Activated T-helper 2 cell treated with anti-CD3 and anti-CD28 coated beads, Interferon-gamma antibody, Interleukin-2, Interleukin-4, amounts not matched to agents 10 μg/mL and 5 μg/mL and 100 μg/mL, durations not matched to agents 14 hours and 24 hours and 36 hours (primary cell): ENCODE data around the gene STARD10. TPM values are rescaled to one million over a fixed set of nuclear protein-coding genes. Genes with fewer than 3 reads are reported as not detected.

Source experiments
- DNase-seq: peaks from one replicate; pipeline ENCODE4 v3.0.0; 2021; ENCODE audit warnings: low spot score
- H3K27ac Mint-ChIP-seq: one replicate; pipeline ENCODE4 v1.8.0; 2021; ENCODE audit warnings: mixed read lengths
- H3K27me3 Mint-ChIP-seq: one replicate; pipeline ENCODE4 v1.8.0; 2021; ENCODE audit warnings: low read depth, mixed read lengths
- H3K36me3 Mint-ChIP-seq: one replicate; pipeline ENCODE4 v1.8.0; 2021; ENCODE audit warnings: low read depth, mixed read lengths
- H3K4me1 Mint-ChIP-seq: one replicate; pipeline ENCODE4 v1.8.0; 2021; ENCODE audit warnings: low read depth, mixed read lengths
- H3K4me3 Mint-ChIP-seq: one replicate; pipeline ENCODE4 v1.8.0; 2021; ENCODE audit warnings: low read depth, mild to moderate bottlenecking, moderate library complexity, mixed read lengths
- H3K9me3 Mint-ChIP-seq: one replicate; pipeline ENCODE4 v1.8.0; 2021; ENCODE audit warnings: mixed read lengths
- intact Hi-C: fragments of 100-400 bp; cut with micrococcal nuclease; formaldehyde crosslinking; loops from one replicate; pipeline ENCODE4 v1.15.1; 2023
- total RNA-seq: library from RNA; stranded (reverse); gene quantifications from 2 replicates; pipeline ENCODE4 v1.2.3, GENCODE V29; 2022

STARD10 gene
- total RNA-seq, 1 donor from 2014 or later = 10.7 TPM

GRCh38 chr11:72722050-72722748 lies 71.6 kb downstream of the STARD10 start:
- H3K9me3 Mint-ChIP-seq = no peaks in the 10 kb centered on the region
- intact Hi-C loops = loop anchor here (1.0 to 10.0 kb wide), 3 partner anchors 14 to 423 kb away; partner anchors contain the start of gene FCHSD2
- H3K27me3 Mint-ChIP-seq = no peaks in the 10 kb centered on the region
- H3K27ac Mint-ChIP-seq = peak overlapping the region; percentile 86
- peak overlapping the region; percentile 90 for H3K4me3 Mint-ChIP-seq
- H3K4me1 Mint-ChIP-seq = peaks cover 32% of the 10 kb centered on the region
- H3K36me3 Mint-ChIP-seq = peaks cover 21% of the 10 kb centered on the region
- peak; percentile 81 for DNase-seq

- peak overlapping the region; percentile 86 for H3K27ac Mint-ChIP-seq
- intact Hi-C loops = loop anchor here (1.0 to 10.0 kb wide), 3 partner anchors 15 to 423 kb away; partner anchors contain the start of gene FCHSD2
- peaks cover 32% of the 10 kb centered on the region for H3K4me1 Mint-ChIP-seq
These were observed 72.2 kb downstream of the STARD10 start for GRCh38 chr11:72721689-72722049.

DNA sequence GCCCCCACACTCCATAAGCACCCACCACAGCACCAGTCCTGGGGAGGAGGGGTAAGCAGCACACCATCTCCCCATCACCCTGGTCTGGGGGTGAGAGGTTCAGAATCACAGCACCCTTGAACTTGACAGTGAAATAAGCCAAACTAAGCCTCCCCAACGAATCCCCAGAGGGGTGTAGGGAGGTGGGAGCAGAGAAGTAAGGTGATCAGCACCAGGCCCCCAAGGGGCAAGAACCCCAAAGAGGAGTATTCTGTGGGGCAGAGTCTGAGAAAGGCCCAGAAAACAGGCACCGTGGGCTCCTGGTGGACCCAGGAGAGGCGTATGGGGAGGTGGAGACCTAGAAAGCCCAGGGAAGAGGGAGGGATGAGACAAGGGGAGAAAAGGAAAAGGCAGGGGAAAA lies 72.6 kb downstream of the STARD10 start:
- H3K4me3 Mint-ChIP-seq = peak overlapping the region; percentile 90
- no peaks in the 10 kb centered on the region for H3K27me3 Mint-ChIP-seq
- intact Hi-C loops = loop anchor here (10.0 kb wide), 1 partner anchor 424 kb away; the partner anchor contains the start of gene FCHSD2
- no peak for DNase-seq
- no peaks in the 10 kb centered on the region for H3K9me3 Mint-ChIP-seq
- H3K27ac Mint-ChIP-seq = peak overlapping the region; percentile 86
- H3K4me1 Mint-ChIP-seq = peaks cover 32% of the 10 kb centered on the region
- peaks cover 21% of the 10 kb centered on the region for H3K36me3 Mint-ChIP-seq

More at GRCh38 chr11:72721689-72722049, 72.2 kb downstream of the STARD10 start:
- H3K4me3 Mint-ChIP-seq = peak overlapping the region; percentile 90
- H3K36me3 Mint-ChIP-seq = peaks cover 21% of the 10 kb centered on the region
- DNase-seq = peak; percentile 31
- H3K9me3 Mint-ChIP-seq = no peaks in the 10 kb centered on the region
- H3K27me3 Mint-ChIP-seq = no peaks in the 10 kb centered on the region

- H3K27ac Mint-ChIP-seq = peak overlapping the region; percentile 86
- intact Hi-C loops = loop anchor here (10.0 kb wide), 1 partner anchor 424 kb away; the partner anchor contains the start of gene FCHSD2
- H3K9me3 Mint-ChIP-seq = no peaks in the 10 kb centered on the region
- peaks cover 32% of the 10 kb centered on the region for H3K4me1 Mint-ChIP-seq
- peaks cover 21% of the 10 kb centered on the region for H3K36me3 Mint-ChIP-seq
- H3K4me3 Mint-ChIP-seq = peak overlapping the region; percentile 90
- DNase-seq = no peak
- no peaks in the 10 kb centered on the region for H3K27me3 Mint-ChIP-seq
These were observed 73.1 kb downstream of the STARD10 start for GRCh38 chr11:72720784-72721183.

- Mint-ChIP-seq H3K4me1 (peaks cover 29% of the 10 kb centered on the region), H3K27ac (peak overlapping the region; percentile 86), H3K9me3 (no peaks in the 10 kb centered on the region), H3K4me3 (peak overlapping the region; percentile 90), H3K27me3 (no peaks in the 10 kb centered on the region), H3K36me3 (peaks cover 18% of the 10 kb centered on the region)
- intact Hi-C loops = loop anchor here (10.0 kb wide), 1 partner anchor 425 kb away; the partner anchor contains the start of gene FCHSD2
- DNase-seq = no peak
These were observed 73.8 kb downstream of the STARD10 start for GRCh38 chr11:72720047-72720446.

- Mint-ChIP-seq H3K9me3 (no peaks in the 10 kb centered on the region), H3K36me3 (peaks cover 17% of the 10 kb centered on the region), H3K27ac (peak overlapping the region; percentile 86), H3K4me3 (peak overlapping the region; percentile 90), H3K4me1 (peaks cover 31% of the 10 kb centered on the region), H3K27me3 (no peaks in the 10 kb centered on the region)
- intact Hi-C loops = no loop called here
- DNase-seq = no peak
These were observed 74.3 kb downstream of the STARD10 start for GRCh38 chr11:72719551-72719950.

GRCh38 chr11:72719144-72719543 lies 74.7 kb downstream of the STARD10 start:
- Mint-ChIP-seq H3K27me3 (no peaks in the 10 kb centered on the region), H3K4me3 (peak overlapping the region; percentile 90), H3K4me1 (peaks cover 31% of the 10 kb centered on the region), H3K36me3 (peaks cover 17% of the 10 kb centered on the region), H3K27ac (no peak overlapping the region), H3K9me3 (no peaks in the 10 kb centered on the region)
- DNase-seq = no peak
- intact Hi-C loops = no loop called here

DNA sequence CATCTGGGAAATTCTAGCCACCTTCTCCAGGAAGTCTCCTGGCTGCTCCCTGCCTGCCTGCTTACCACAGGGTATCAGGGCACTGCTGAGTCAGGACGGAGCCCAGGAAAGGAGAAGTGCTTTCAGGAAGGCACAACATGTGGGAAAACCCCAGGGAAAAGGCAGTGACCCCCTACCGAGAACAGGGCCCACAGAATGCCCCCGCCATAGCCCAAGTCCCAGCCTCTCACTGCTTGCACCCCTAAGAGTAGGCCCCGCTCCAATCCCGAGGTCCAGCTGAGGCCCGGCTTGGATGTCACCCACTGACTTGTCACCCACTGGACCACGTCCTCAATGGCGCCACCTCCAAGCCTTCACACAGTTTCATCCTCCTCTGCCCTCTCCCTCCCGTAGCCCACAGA lies 75.7 kb downstream of the STARD10 start:
- Mint-ChIP-seq H3K27ac (no peak overlapping the region), H3K4me3 (no peak overlapping the region), H3K36me3 (peaks cover 17% of the 10 kb centered on the region), H3K4me1 (peaks cover 25% of the 10 kb centered on the region), H3K27me3 (no peaks in the 10 kb centered on the region), H3K9me3 (no peaks in the 10 kb centered on the region)
- intact Hi-C loops = no loop called here
- DNase-seq = no peak

DNA sequence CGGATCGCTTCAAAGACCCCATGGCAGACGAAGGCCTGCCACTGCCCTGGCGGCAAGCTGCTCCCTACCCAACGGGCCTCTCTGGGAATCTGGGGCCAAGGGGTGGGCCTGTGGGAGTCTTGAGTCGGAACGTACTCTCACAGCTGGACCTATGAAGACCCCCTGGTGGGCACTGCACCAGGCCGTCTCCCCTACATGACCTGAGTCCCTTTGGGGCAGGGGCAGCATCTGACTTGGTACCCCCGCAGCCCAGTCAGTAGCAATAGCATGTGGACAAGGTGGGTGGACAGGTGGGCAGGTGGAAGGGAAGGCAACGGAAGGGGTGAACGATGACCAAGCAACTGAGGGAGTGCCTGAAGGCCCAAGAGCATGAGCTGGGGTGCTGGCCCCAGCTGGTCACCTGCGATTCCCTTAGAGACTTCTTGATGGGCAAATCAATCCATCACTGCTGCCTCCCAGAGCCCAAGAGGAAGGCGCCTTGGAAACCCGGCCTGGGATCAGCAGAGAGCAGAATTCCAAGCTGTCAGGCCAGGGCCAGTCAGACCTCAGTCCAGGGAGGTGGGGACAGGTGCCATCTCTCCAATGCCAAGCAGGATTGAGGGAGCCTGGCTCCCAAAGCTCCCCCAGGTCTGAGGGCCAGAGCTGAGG lies 76.9 kb downstream of the STARD10 start:
- Mint-ChIP-seq H3K4me3 (no peak overlapping the region), H3K4me1 (peaks cover 23% of the 10 kb centered on the region), H3K9me3 (no peaks in the 10 kb centered on the region), H3K36me3 (peaks cover 25% of the 10 kb centered on the region), H3K27ac (no peak overlapping the region), H3K27me3 (no peaks in the 10 kb centered on the region)
- no peak for DNase-seq
- intact Hi-C loops = no loop called here

- peaks cover 21% of the 10 kb centered on the region for H3K4me1 Mint-ChIP-seq
- no peak for DNase-seq
- H3K9me3 Mint-ChIP-seq = no peaks in the 10 kb centered on the region
- no peak overlapping the region for H3K4me3 Mint-ChIP-seq
- peaks cover 26% of the 10 kb centered on the region for H3K36me3 Mint-ChIP-seq
- no peaks in the 10 kb centered on the region for H3K27me3 Mint-ChIP-seq
- peak overlapping the region; percentile 28 for H3K27ac Mint-ChIP-seq
- intact Hi-C loops = no loop called here
These were observed 77.6 kb downstream of the STARD10 start for GRCh38 chr11:72716290-72716689.

- peaks cover 3% of the 10 kb centered on the region for H3K4me1 Mint-ChIP-seq
- no peaks in the 10 kb centered on the region for H3K9me3 Mint-ChIP-seq
These were observed 81.0 kb downstream of the STARD10 start for GRCh38 chr11:72712841-72713240.

DNA sequence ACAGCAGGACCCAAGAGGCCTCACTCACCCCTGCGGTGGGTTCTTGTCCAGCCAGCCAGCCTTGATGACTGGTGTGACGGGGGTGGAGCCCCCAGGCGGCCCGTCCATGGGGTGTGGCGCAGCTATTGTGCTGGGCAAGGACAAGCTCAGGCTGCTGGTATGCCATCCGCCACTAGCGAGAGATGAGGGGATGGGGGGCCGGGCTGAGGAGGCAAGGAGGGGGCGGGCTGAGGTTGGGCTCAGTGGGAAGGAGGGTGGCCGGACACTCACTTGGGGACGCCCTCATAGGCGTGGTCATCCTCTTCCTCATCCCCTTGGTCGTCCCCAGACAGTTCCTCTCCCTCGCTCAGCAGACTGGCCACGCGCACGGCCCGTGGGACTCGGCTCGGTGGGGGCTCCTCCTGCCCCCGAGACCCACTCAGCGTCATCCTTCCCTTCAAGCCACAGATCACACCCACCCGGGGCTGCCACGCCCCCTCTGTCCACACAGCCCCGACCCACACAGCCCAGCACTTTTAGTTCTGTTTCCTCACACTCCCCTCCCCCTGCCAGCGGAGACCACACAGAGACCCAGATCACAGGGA lies 81.6 kb downstream of the STARD10 start:
- H3K36me3 Mint-ChIP-seq = peaks cover 42% of the 10 kb centered on the region
- H3K9me3 Mint-ChIP-seq = no peaks in the 10 kb centered on the region
- intact Hi-C loops = no loop called here
- no peaks in the 10 kb centered on the region for H3K27me3 Mint-ChIP-seq
- H3K27ac Mint-ChIP-seq = no peak overlapping the region
- peaks cover 3% of the 10 kb centered on the region for H3K4me1 Mint-ChIP-seq
- no peak overlapping the region for H3K4me3 Mint-ChIP-seq
- DNase-seq = no peak

More at GRCh38 chr11:72712841-72713240, 81.0 kb downstream of the STARD10 start:
- no peak for DNase-seq
- intact Hi-C loops = no loop called here
- no peaks in the 10 kb centered on the region for H3K27me3 Mint-ChIP-seq
- H3K36me3 Mint-ChIP-seq = peaks cover 38% of the 10 kb centered on the region
- no peak overlapping the region for H3K4me3 Mint-ChIP-seq
- H3K27ac Mint-ChIP-seq = no peak overlapping the region

- intact Hi-C loops = no loop called here
- H3K36me3 Mint-ChIP-seq = peaks cover 53% of the 10 kb centered on the region
- H3K27ac Mint-ChIP-seq = no peak overlapping the region
- no peaks in the 10 kb centered on the region for H3K27me3 Mint-ChIP-seq
- H3K4me3 Mint-ChIP-seq = no peak overlapping the region
- H3K4me1 Mint-ChIP-seq = peaks cover 3% of the 10 kb centered on the region
- no peak for DNase-seq
- no peaks in the 10 kb centered on the region for H3K9me3 Mint-ChIP-seq
These were observed 82.7 kb downstream of the STARD10 start for GRCh38 chr11:72711141-72711540.
